ENCODE results near the gene PTPRM.
"Not testable (repeated sequence)": the region's sequence is repeated elsewhere in the genome, so short reads cannot be mapped to it uniquely, and the experiment has no call there.

PTPRM gene

DNA sequence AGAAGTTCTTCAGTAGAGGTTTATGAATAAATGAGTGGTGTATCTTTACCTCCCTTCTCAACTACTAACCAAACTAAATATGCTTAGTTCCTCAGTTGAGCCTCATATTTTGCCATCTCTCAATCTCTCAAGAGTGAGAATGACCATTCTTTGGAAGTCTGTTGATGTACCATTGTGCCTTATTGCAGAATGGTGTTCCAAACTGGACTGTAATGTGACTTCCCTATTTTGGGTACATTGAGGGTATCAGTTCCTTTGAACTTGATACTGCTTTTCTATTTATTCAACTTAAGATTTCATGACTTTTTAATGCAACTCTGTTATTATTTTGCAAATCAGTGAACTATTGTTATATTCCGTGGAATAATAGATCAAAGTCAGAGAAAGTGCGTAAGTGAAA is 159.4 kb downstream of the PTPRM start:
- DNase-seq (ENCODE audit: low read depth in 2 of 2) = no peak

DNA sequence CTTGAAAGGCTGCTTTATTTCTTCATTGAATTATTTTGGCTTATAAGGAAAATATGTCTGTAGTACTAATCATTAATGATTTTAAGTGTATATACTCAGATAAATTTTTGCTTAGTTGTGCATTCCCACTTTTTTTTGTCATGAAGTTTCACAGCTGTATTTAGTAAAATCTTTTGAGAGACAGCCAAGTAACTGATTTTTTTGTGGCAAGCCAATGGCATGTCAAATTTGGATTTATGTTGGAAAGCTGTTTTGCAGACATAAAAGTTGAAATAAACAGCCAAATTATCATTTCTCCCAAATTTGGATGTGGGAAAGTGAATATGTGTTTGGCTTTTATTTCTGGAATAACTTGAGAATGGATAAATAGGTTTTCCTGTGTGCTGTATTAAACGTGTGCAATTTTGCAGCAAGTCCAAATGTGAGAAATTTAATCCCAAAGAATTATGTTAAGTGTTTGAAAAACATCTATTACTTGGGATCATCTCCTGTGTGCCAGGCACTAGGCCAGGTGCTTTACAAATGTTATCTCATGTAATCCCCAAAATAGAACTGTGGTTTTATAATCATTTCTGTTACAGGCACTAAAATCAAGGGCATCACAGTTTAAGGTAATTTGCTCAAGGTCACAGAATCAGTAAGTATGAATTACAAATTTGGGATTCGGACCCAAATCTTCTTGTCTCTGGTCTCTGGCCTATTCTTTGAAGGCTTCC is 160.4 kb downstream of the PTPRM start:
- DNase-seq (ENCODE audit: low read depth in 2 of 2) = peak in 1 of 2 experiments; percentile 4

DNA sequence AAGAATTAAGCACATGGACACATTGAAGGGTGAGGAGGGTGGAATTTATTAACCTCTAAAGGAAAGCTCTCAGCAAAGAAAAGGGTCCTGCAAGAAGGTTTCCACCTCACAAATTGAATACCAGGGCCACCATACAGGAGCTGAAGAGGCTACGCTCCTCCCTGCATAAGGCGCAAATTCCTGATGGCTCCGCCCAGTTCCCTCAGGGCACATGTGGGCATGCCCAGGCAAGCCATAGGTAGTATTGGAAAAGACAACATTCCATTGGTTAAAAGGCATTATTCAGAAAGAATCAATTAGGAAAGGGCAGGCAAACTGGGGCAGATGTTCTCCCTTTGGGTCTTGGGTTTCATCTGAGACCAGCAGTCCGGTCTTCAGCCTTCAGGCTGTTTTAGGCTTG is 161.2 kb downstream of the PTPRM start:
- no peak for DNase-seq (ENCODE audit: low read depth in 2 of 2)

GRCh38 chr18:7729868-7730267 is 162.8 kb downstream of the PTPRM start:
- no peak for DNase-seq (ENCODE audit: low read depth in 2 of 2)

DNA sequence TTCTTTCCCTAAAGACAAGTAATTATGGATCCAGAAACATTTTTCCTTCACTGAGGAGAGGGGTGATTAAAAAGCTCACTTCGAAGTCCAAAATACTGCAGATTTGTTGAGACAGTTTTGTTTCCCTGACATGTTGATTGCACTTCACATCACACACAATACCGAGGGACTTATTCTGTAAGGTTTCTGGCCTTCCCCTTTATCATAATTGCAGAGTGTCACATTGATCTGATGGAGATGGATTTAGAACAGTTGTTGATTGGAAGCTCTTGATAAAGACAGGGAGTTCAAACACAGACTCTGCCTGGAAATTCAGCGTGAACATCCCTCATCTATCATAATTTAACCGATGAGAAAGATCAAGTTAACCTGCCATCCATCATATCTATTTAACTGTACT is 163.6 kb downstream of the PTPRM start:
- no peak for DNase-seq (ENCODE audit: low read depth in 2 of 2)

- no peak for DNase-seq (ENCODE audit: low read depth in 2 of 2)
Observed at GRCh38 chr18:7733642-7734041, 166.5 kb downstream of the PTPRM start.

- DNase-seq (ENCODE audit: low read depth in 2 of 2) = no peak
Observed at GRCh38 chr18:7735196-7735595, 168.1 kb downstream of the PTPRM start.

DNA sequence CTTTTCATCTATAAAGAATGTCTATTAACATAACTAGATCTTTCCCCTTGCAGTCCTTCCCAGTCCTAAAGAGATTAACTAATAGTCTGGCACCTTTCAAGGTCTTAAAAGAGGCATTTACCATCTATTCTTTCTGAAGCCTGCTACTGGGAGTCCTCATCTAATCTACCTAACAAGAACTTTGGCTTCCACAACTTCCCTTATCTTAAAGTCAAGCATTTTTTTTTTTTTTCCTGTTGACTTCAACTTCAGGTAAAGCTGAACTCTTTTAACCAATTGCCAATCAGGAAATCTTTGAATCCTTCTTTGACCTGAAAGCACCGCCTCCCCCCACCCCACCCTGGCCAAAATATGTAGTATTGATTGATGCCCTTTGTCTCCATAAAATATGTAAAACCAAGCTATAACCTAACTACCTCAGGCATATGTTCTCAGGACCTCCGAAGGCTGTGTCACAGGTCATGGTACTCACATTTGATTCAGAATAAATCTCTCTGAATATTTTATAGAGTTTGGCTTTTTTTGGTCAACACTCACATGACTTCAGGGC is 168.6 kb downstream of the PTPRM start:
- DNase-seq (ENCODE audit: low read depth in 2 of 2) = no peak

GRCh38 chr18:7736526-7736925 is 169.4 kb downstream of the PTPRM start:
- DNase-seq (ENCODE audit: low read depth in 2 of 2) = not testable (repeated sequence)

DNA sequence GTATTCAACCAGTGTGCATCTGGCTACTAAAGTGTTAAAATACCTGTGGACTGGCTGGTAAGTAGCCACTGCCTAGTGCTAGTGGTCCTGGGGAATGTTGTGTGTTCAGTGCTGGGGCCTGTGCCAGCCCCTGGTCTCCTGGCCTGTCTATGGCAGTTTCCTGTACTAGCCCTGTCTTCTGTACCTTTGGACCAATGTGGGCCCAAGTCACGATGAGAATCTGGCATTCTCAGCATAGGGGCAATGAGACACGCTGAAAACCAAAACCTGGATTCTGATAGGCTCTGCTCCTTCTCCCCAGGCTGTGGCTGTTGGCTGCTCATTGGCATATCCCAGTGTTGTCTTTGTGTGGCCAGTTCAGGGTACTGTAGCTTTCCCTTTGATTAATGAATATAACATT is 170.4 kb downstream of the PTPRM start:
- DNase-seq (ENCODE audit: low read depth in 2 of 2) = no peak

GRCh38 chr18:7740821-7741220 is 173.7 kb downstream of the PTPRM start:
- DNase-seq (ENCODE audit: low read depth in 2 of 2) = no peak

GRCh38 chr18:7741640-7742039 is 174.5 kb downstream of the PTPRM start:
- no peak for DNase-seq (ENCODE audit: low read depth in 2 of 2)

DNA sequence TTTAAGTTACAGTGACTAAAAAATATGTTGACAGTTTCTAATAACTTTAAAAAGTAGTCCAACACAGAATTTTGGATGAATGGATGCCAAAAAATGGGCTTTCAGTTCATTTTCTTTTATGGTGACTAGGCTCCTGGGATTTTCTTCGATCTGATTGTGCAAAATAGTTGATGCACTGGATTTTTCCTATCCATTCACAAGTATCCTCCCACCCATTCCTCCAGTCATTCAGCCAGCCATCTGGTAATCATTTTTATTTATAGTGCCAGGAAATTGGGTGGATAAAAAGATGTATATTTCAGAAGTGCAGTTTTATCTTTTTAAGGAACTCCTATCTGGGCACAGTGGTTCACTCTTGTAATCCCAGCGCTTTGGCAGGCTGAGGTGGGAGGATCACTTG is 175.1 kb downstream of the PTPRM start:
- no peak for DNase-seq (ENCODE audit: low read depth in 2 of 2)

DNA sequence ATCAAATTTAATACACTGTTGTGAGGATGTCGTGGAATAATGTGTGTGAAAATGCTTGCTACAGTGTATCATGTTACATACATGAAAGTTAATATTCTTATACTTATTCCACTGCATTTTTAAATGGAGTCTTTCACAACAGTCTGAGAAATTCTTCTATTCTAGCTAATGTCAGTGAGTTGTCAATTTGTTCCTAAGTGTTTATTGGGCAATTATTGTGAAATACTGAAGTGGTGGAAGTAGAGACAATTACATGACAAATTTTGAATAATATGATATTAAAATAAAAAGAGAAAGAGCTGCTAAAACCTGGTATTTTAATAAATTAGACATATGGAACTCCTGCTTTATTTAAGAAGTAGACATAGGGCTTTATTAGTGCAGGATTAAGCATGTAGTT is 176.1 kb downstream of the PTPRM start:
- no peak for DNase-seq (ENCODE audit: low read depth in 2 of 2)

DNA sequence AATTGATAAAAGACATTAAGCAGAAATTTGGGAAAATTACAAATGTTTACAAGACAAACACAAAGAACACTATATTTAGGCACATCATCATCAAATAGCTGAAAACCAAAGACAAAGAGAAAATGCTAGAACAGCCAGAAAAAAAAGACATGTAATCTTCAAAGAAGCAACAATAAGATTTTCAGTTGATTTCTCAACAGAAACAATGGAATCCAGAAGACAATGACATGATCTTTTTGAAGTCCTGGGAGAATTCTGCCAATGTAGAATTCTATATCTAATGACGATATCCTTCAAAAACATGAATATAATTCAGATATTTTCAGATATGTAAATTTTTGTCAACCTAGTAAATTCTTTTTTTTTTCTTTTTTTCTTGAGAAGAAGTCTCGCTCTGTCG is 179.0 kb downstream of the PTPRM start:
- no peak for DNase-seq (ENCODE audit: low read depth in 2 of 2)

GRCh38 chr18:7748251-7749007 is 181.3 kb downstream of the PTPRM start:
- no peak for DNase-seq (ENCODE audit: low read depth in 2 of 2)

DNA sequence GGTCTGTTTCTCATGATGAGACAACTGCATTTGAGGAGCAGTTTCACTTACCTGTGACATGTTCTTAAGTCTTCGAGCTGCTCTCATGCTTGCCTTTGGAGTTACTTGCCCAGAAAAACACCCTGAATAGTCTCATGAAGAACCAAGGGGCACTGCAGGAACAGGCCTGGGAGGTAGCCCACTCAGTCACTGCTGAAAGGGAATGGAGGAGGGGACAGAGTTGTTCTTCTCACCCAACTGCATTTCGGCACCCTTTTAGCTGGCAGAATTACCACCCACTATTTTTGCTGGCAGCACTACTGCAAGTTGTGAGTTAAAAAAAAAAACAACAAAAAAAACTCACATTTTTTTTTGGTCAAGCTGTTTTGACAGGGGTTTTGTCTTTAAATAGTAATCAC is 181.9 kb downstream of the PTPRM start:
- no peak for DNase-seq (ENCODE audit: low read depth in 2 of 2)

GRCh38 chr18:7749510-7749981 is 182.4 kb downstream of the PTPRM start:
- no peak for DNase-seq (ENCODE audit: low read depth in 2 of 2)

- no peak for DNase-seq (ENCODE audit: low read depth in 2 of 2)
Observed at GRCh38 chr18:7750095-7750663, 183.1 kb downstream of the PTPRM start.

- DNase-seq (ENCODE audit: low read depth in 2 of 2) = no peak
Observed at GRCh38 chr18:7750966-7751365, 183.8 kb downstream of the PTPRM start.

DNA sequence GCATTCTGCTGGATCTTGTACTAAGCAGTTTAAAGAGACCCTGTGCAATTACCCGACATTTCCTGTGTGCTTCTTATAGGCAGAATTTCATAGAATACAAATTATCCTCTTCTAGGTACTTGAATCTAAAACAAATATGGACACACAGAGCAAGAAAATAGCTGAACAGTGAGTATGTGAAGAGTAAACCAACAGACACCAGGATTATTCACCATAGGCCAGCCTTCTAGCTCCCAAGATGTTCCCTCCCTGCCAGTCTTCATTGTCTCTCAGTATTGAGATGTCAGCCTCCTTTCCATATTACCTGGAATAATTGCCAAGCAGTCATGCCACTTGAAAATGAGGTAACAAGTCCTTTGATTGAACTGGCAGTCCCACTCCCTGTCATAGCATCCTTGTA is 187.1 kb downstream of the PTPRM start:
- DNase-seq (ENCODE audit: low read depth in 2 of 2) = no peak

- DNase-seq (ENCODE audit: low read depth in 2 of 2) = no peak
Observed at GRCh38 chr18:7754725-7755181, 187.6 kb downstream of the PTPRM start.

All from fibroblast of skin of left biceps (primary cell).